Panc1 (cell line): Measurements from ENCODE around the gene WRAP53. TPM values are rescaled to one million over a fixed set of nuclear protein-coding genes. Genes with fewer than 3 reads are reported as not detected.

Experiments used
- ATAC-seq: fragments of 200-7000 bp; cut with Tn5 transposase; 2 replicates; pipeline ENCODE4 v1.9.1; 2020; ENCODE audit warnings: mild to moderate bottlenecking, moderate library complexity
- BruUV-seq: library from RNA; stranded (reverse); fragments of 400-500 nt; replicated peaks from 2 replicates; lab custom pipeline; 2021; lab: Mats Ljungman, UMichigan
- CTCF ChIA-PET: fragments of 300-600 bp; sonication (Branson Sonifier 250); formaldehyde crosslinking; loops from one replicate; lab custom pipeline; 2022; ENCODE audit warnings: antibody characterized with exemption; lab: Charles Lee
- POLR2A ChIA-PET: fragments of 300-600 bp; sonication (Branson Sonifier 250); formaldehyde crosslinking; loops from one replicate; lab custom pipeline; 2022; ENCODE audit warnings: antibody characterized with exemption; lab: Charles Lee
- DNase-seq: peaks from one replicate; pipeline ENCODE4 v3.0.0-alpha.2; 2010; ENCODE audit warnings: low read depth, low spot score
- H3K27ac ChIP-seq: 2 replicates; pipeline ENCODE4 v1.5.1; 2011; ENCODE audit warnings: mild to moderate bottlenecking, low read length, inconsistent platforms
- H3K27me3 ChIP-seq: fragments of 200-500 bp; sonication (Bioruptor generic); 2 replicates; pipeline ENCODE4 v1.6.0; 2014; ENCODE audit warnings: low read length, inconsistent platforms; ENCODE audit not compliant: control insufficient read depth, insufficient read depth
- H3K36me3 ChIP-seq: fragments of 200-500 bp; sonication (Bioruptor generic); 2 replicates; pipeline ENCODE4 v1.5.1; 2014; ENCODE audit warnings: inconsistent platforms, mild to moderate bottlenecking, low read length, moderate library complexity; ENCODE audit not compliant: control insufficient read depth, insufficient read depth
- H3K4me1 ChIP-seq: 2 replicates; pipeline ENCODE4 v1.5.1; 2011; ENCODE audit warnings: inconsistent platforms, mild to moderate bottlenecking, low read length, moderate library complexity; ENCODE audit not compliant: control insufficient read depth, insufficient read depth
- H3K4me3 ChIP-seq, 2 experiments: 2 replicates each; pipeline ENCODE4 v1.5.1; 2011 to 2012; ENCODE audit warnings: low read depth in 2 of 2, low read length in 2 of 2, mild to moderate bottlenecking in 2 of 2, inconsistent platforms in 1 of 2, moderate library complexity in 1 of 2
- H3K9me3 ChIP-seq: fragments of 200-500 bp; sonication (Bioruptor generic); 2 replicates; pipeline ENCODE4 v1.5.1; 2014; ENCODE audit warnings: low read depth, mild to moderate bottlenecking, inconsistent platforms, low read length, moderate library complexity; ENCODE audit not compliant: control insufficient read depth, insufficient read depth
- POLR2AphosphoS5 ChIP-seq: IDR thresholded peaks from 2 replicates; pipeline ENCODE4 v1.6.1; 2012; ENCODE audit warnings: mild to moderate bottlenecking, low read depth, low read length, moderate library complexity
- SIN3A ChIP-seq: IDR thresholded peaks from 2 replicates; pipeline ENCODE4 v1.6.1; 2012; ENCODE audit warnings: low read depth, mild to moderate bottlenecking, low read length, moderate library complexity, borderline replicate concordance; ENCODE audit not compliant: insufficient read depth
- TCF7L2 ChIP-seq: IDR thresholded peaks from 2 replicates; pipeline ENCODE4 v1.6.1; 2011; ENCODE audit warnings: mild to moderate bottlenecking, low read depth, low read length, inconsistent platforms
- in situ Hi-C: cut with HindIII; loops from 2 replicates; pipeline ENCODE4 v1.10.0; 2016; ENCODE audit warnings: low sequenced_read_pairs, low pct_unique_long_range_greater_than_20kb
- intact Hi-C: fragments of 100-400 bp; cut with micrococcal nuclease; formaldehyde crosslinking; loops from one replicate; pipeline ENCODE4 v1.10.0; 2022; ENCODE audit not compliant: unreplicated experiment
- total RNA-seq: library from RNA; stranded (reverse); gene quantifications from one replicate; pipeline ENCODE4 v1.2.1, GENCODE V29; 2021; ENCODE audit not compliant: unreplicated experiment
- TF ChIP-seq, protein P1 (sequence below): fragments of 450-650 bp; IDR thresholded peaks from 2 replicates; pipeline ENCODE4 v1.5.1; 2017; ENCODE audit warnings: mild to moderate bottlenecking
- TF ChIP-seq, protein P2 (sequence below), 2 experiments: IDR thresholded peaks; 2 replicates each; pipeline ENCODE4 v1.6.1; 2011 to 2012; ENCODE audit warnings: low read depth in 2 of 2, control low read depth in 1 of 2, low read length in 1 of 2, mild to moderate bottlenecking in 1 of 2, moderate library complexity in 1 of 2; ENCODE audit not compliant: insufficient read depth in 1 of 2

Gene WRAP53
- total RNA-seq, 1 experiment from 2014 or later, result 27.0 TPM

DNA sequence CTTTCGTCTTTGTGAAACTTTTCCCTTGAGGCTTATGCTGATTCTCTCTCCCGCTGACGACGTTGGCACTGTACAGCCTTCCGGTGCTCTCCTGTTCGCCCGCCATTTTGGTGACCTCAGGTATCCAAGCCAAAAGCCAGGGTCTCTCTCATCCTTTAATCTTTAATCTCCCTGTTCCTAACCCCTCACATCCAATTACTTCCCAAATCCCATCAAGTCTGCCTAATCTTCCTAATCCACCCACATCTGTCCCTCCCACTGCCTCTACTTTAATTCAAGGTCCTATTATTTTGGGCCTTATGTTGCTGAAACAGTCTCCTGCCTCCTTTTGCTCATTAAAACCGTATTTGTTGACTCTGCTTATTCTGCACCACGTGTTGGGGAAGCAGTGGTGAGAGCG lies 7.3 kb downstream of the WRAP53 start:
- in situ Hi-C loops, result no loop called here

DNA sequence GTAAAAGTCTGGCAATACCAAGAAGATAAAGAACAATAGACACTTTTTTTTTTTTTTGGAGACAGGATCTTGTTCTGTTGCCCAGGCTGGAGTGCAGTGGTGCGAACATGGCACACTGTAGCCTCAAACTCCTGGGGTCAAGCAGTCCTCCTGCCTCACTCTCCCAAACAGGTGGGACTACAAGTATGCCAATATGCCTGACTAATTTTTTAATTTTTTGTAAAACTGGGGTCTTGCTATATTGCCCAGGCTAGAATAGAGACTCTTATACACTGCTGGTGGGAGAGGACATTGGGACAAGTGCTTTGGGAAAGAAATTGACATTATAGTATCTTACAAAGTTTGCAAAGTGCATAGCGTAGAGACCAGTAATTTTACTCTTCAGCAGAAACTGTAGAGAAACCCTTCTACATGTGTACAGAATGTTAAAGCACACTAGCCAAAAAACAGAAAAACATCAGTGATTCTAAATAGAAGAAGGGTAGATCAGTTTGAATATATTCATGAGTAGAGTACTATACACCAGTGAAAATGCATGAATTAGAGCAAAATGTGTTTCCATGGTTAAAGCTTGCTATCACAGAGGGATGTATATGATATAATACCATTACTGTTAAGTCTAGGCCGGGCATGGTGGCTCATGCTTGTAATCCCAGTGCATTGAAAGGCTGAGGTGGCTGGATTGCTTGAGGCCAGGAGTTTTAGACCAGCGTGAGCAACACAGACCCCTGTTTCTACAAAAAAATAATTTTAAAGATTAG lies 9.7 kb downstream of the WRAP53 start:
- POLR2A ChIA-PET, result no interaction called here
- BruUV-seq, result no TSS peak

More for the DNA sequence above, 7.3 kb downstream of the WRAP53 start:
- TSS peak; percentile 38 for BruUV-seq
- TF ChIP-seq TCF7L2 (no peak), SIN3A (no peak), POLR2AphosphoS5 (no peak)
- TF ChIP-seq, protein P1, sequence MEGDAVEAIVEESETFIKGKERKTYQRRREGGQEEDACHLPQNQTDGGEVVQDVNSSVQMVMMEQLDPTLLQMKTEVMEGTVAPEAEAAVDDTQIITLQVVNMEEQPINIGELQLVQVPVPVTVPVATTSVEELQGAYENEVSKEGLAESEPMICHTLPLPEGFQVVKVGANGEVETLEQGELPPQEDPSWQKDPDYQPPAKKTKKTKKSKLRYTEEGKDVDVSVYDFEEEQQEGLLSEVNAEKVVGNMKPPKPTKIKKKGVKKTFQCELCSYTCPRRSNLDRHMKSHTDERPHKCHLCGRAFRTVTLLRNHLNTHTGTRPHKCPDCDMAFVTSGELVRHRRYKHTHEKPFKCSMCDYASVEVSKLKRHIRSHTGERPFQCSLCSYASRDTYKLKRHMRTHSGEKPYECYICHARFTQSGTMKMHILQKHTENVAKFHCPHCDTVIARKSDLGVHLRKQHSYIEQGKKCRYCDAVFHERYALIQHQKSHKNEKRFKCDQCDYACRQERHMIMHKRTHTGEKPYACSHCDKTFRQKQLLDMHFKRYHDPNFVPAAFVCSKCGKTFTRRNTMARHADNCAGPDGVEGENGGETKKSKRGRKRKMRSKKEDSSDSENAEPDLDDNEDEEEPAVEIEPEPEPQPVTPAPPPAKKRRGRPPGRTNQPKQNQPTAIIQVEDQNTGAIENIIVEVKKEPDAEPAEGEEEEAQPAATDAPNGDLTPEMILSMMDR, result no peak
- TF ChIP-seq, protein P2, sequence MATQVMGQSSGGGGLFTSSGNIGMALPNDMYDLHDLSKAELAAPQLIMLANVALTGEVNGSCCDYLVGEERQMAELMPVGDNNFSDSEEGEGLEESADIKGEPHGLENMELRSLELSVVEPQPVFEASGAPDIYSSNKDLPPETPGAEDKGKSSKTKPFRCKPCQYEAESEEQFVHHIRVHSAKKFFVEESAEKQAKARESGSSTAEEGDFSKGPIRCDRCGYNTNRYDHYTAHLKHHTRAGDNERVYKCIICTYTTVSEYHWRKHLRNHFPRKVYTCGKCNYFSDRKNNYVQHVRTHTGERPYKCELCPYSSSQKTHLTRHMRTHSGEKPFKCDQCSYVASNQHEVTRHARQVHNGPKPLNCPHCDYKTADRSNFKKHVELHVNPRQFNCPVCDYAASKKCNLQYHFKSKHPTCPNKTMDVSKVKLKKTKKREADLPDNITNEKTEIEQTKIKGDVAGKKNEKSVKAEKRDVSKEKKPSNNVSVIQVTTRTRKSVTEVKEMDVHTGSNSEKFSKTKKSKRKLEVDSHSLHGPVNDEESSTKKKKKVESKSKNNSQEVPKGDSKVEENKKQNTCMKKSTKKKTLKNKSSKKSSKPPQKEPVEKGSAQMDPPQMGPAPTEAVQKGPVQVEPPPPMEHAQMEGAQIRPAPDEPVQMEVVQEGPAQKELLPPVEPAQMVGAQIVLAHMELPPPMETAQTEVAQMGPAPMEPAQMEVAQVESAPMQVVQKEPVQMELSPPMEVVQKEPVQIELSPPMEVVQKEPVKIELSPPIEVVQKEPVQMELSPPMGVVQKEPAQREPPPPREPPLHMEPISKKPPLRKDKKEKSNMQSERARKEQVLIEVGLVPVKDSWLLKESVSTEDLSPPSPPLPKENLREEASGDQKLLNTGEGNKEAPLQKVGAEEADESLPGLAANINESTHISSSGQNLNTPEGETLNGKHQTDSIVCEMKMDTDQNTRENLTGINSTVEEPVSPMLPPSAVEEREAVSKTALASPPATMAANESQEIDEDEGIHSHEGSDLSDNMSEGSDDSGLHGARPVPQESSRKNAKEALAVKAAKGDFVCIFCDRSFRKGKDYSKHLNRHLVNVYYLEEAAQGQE (IDR thresholded peaks at IDR 0.05; ENCODE audit: insufficient read depth in 1 of 2, low read depth in 2 of 2, low read length in 1 of 2), result no peak
- ChIA-PET CTCF (no interaction called here), POLR2A (no interaction called here)
- H3K4me3 ChIP-seq, result no peak overlapping the region
- no peak for DNase-seq
- no peaks in the 10 kb centered on the region for H3K36me3 ChIP-seq
- no peak overlapping the region for H3K27ac ChIP-seq
- no peaks in the 10 kb centered on the region for H3K27me3 ChIP-seq
- intact Hi-C loops, result no loop called here
- H3K9me3 ChIP-seq, result no peaks in the 10 kb centered on the region
- H3K4me1 ChIP-seq, result no peaks in the 10 kb centered on the region
- ATAC-seq, result no peak

More for the DNA sequence above, 9.7 kb downstream of the WRAP53 start:
- Histone ChIP-seq H3K4me1 (no peaks in the 10 kb centered on the region), H3K9me3 (no peaks in the 10 kb centered on the region), H3K4me3 (no peak overlapping the region), H3K27ac (no peak overlapping the region), H3K27me3 (no peaks in the 10 kb centered on the region), H3K36me3 (no peaks in the 10 kb centered on the region)
- CTCF ChIA-PET, result no interaction called here
- in situ Hi-C loops (no loop called here), intact Hi-C loops (no loop called here)
- TF ChIP-seq SIN3A (no peak), POLR2AphosphoS5 (no peak), TCF7L2 (no peak)
- TF ChIP-seq, protein P2 (IDR thresholded peaks at IDR 0.05; ENCODE audit: insufficient read depth in 1 of 2, low read depth in 2 of 2, low read length in 1 of 2), result no peak
- TF ChIP-seq, protein P1, result no peak
- ATAC-seq (no peak), DNase-seq (no peak)
